GM19023 (cell line): ENCODE results near the gene EPHB1.
A peak's percentile ranks its signal among the peaks of the same experiment; 100 is the strongest.
"Not testable (repeated sequence)": the region's sequence is repeated elsewhere in the genome, so short reads cannot be mapped to it uniquely, and the experiment has no call there.

Source experiments
- ATAC-seq: cut with Tn5 transposase; IDR thresholded peaks from one replicate; pipeline ENCODE4 v1.9.1; 2021; ENCODE audit warnings: mild to moderate bottlenecking, moderate library complexity; ENCODE audit not compliant: unreplicated experiment

EPHB1 gene

DNA sequence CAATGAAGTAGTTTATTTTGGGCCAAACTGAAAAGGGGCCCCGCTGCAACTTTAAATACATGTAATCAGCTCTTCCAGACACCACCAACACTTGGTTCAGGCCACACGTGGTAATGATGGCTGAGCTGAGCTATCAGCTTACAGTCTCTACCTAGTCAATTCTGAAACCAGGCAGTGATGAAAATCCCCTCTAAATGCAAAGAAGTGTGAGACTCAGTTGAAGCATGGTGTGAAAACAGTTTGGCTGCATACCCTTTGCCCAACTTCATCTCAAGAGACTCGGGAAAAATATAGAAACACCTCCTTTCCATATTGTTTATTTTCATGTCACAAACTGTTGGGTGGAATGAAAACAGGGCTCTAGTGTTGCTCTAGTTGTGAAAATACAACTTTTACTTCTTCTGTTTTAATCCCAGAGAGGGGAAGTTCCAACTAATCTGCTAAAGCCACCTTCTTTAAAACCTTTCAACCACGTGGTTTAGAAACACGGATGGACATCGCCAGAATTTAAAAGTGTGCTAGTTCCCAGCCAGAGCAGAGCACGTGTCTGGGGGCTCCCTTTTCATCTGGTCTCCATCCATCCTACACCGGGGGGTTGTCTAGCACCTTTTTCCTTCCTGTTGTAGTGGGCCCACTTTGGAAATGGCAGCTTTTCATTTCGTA lies 229.1 kb downstream of the EPHB1 start:
- ATAC-seq = peak; percentile 67

DNA sequence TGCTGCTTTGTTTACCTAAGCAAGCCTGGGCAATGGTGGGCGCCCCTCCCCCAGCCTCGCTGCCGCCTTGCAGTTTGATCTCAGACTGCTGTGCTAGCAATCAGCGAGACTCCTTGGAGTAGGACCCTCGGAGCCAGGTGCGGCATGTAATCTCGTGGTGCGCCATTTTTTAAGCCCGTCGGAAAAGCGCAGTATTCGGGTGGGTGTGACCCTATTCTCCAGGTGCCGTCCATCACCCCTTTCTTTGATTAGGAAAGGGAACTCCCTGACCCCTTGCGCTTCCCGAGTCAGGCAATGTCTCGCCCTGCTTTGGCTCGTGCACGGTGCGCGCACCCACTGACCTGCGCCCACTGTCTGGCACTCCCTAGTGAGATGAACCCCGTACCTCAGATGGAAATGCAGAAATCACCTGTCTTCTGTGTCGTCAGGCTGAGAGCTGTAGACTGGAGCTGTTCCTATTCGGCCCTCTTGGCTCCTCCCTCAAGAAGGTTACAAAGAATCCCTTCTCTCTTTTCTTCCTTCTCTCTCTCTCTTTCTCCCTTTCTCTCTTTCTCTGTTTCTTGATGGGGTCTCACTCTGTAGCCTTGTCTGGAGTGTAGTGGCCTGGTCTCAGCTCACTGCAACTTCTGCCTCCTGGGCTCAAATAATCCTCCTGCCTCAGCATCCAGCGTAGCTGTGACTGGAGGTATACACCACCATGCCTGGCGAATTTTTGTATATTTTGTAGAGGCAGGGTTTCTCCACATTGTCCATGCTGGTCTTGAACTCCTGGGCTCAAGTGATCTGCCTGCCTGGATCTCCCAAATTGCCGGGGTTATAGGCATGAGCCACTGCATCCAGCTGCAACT lies 235.9 kb downstream of the EPHB1 start:
- ATAC-seq = not testable (repeated sequence)

DNA sequence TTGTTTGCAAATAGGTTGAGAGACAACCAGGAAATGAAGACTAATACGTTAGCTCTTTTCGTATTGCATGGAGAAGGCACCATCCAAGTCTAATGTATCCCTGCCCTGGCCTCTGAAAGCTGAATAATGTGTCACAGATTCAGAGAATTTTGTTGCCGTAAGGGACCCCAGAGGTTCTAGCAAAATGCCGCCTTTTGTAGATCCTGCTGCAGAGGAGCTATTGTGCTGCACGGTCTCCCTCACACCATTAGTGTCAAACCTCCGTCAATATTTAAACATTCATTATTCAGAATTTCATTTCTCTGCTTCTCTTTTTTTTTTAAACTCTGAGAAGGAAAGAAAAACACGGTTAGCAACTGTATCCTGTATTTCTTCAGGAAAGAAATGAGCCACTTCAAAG lies 238.7 kb downstream of the EPHB1 start:
- ATAC-seq = no peak

GRCh38 chr3:135034291-135034768 lies 239.3 kb downstream of the EPHB1 start:
- no peak for ATAC-seq

DNA sequence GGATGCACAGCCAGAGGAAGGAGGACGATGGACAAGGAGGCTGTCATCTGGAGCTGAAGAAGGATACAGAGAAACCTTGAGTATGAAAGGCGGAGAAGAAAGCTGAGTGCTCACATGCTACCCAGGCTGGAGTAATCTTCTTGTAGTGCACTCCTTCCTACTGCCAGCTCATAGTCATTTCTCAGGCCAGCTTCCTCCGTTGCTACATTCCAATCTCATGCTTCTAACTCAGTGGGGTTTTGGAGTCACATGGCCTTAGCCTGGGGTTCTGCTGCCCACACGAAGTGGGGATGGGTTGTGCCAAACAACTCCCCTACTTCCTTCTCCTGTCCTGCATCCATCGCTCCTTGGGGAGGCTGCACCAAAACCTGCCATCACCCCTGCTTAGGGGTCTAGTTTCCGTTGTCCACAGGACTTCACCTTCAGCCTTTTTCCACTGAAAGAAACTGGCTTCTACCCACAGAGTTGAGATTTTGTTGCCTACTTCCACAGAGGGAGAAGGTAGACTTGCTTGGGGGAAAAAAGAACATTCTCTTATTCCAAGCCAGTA lies 239.9 kb downstream of the EPHB1 start:
- ATAC-seq = no peak

DNA sequence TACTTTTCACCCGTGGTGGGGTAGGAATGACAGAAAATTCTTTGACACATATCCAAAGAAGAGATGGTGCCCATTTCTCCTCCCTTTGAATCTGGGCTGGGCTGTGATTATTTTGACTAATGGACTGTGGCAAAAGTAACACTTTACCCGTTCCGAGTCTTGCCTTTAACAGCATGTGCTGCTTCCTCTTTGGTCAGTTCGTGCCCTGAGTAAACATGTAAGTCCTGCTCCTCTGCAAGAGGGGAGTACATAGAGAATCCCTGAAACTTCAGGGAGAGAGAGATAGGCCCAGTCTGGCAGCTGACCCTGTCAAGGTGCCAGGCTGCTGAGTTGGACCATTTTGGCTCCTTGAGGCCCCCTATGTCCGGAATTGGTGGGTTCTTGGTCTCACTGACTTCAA lies 243.1 kb downstream of the EPHB1 start:
- ATAC-seq = no peak

- ATAC-seq = not testable (repeated sequence)
Measured at GRCh38 chr3:135039536-135039935, 244.5 kb downstream of the EPHB1 start.

DNA sequence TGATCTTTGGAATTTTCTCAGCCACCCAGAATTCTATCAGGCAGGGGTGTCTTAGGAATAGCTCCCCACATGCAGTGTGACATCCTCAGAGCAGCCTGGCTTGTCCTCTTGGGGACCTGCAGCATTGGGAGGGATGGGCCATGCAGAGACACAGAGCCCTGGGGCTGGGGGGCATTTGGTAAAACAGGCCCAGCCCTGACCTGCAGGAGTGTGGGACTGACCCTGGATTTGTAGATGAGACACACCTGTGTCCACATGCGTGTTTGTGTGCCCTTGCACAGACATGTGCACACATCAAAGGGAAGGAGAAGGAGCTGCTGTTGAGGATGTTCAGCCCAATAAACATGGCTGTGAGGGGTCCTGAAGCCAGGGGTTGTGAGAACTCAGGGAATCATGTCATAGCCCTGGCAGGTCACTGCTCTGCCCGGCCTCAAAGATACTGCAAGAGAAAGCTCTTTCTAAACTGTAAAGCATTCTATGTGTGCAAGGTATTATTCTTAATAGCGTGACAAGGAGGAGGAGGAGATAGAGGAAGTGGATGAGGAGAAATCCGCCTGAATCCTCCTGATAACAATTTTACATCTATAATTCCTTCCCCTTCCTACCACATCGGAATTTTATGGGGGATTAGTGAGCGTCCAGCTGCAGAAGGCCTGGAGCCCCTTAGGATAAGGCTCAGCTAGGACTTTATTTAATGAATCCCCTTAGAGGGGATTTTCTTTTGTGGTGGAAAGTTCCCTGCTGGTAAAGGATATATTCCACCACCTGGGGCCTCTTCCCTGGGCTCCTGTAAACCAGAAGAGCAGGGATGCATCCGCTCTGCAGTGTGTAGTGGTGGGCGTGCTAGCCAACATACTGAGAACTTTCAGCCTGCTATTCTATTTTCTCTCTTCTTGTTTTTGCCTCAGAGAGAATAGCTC lies 245.5 kb downstream of the EPHB1 start:
- ATAC-seq = no peak

DNA sequence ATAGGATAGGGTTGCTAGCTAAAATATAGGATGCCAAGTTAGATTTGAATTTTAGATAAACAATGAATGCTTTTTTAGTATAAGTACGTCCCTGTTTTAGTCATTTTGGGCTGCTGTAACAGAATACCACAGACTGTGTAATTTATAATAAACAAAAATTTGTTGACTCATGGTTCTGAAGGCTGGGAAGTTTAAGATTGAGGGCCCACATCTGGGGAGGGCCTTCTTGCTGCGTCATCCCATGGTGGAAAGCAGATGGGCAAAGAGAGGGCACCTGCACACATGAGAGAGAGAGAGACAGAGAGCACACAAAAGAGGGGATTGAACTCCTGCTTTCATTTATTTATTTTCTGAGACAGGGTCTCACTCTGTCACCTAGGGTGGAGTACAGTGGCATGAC lies 246.5 kb downstream of the EPHB1 start:
- no peak for ATAC-seq

DNA sequence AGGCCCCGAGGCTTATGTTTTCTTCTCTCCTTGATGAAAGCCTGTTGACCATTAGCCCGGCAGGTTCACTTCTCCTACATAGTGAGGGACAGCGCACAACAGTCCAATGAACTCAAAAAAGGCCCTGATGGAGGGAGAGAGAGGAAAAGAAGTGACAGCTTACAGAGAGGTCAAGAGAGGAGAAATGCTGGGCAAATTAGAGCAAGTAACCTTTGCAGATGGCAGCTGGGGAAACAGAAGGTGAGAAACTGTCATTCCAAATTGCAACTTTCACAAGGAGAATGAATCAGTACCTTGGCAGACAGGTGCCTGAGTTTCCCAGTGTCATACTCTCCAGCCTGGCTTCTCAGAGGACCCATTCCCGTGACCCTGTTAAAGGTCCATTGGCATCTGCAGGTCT lies 252.0 kb downstream of the EPHB1 start:
- no peak for ATAC-seq

- no peak for ATAC-seq
Measured at GRCh38 chr3:135050536-135050935, 255.5 kb downstream of the EPHB1 start.

DNA sequence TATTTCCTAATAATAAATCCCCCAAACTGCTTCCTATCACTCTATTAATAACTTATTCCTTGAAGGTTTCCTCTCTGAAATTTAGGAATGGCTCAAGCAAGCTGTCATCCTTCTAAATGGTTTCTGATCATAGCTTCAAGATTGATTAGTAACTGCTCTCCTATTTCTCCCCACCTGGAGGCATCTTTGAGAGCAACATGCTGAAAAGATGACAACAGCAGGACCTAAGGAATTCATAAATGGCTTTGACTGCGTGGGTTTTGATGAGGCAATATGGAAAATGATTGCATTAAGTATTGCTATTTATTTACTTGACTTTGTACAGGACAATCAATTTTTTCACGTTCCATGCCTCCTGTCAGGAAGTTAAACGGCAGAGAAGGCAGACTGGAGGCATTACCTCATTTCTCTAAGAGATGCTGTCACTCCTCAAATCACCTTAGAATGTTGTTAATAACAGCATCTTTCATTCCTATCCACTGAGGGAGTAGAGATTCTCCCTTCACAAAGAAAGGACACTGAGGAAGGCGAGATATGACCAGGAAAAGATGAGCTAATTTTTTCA lies 256.4 kb downstream of the EPHB1 start:
- ATAC-seq = no peak

- no peak for ATAC-seq
Measured at GRCh38 chr3:135055449-135055848, 260.4 kb downstream of the EPHB1 start.

DNA sequence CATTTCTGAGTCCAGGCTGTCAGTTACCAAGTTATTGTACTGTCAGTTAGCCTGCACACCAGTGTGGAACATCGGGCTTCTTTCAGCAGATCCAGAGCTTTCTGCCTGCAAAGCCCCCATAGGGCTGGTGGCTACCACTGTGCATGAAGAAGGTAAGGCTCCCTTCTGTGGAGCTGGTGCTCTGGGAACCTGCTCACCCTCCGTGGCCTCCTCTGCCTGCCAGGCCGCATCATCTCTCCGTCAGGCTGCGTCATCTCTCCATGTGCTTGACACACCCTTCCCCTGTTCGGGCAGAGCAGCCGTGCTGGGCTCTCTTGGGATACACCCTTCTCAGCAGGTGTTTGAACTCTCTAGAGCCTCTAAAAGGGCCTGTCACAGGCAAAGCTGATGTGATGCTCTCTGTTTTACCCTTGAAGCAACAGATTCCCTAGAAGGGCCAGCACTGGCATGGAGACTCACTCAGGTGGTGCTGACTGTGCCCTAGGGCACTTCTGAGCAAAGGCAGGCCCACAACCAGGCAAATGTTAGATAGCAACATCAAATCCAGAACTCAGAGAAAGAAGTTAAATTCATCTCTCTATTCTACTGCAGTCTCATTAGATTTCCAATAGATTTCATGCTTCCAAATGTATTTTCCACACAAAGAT lies 261.1 kb downstream of the EPHB1 start:
- ATAC-seq = no peak

DNA sequence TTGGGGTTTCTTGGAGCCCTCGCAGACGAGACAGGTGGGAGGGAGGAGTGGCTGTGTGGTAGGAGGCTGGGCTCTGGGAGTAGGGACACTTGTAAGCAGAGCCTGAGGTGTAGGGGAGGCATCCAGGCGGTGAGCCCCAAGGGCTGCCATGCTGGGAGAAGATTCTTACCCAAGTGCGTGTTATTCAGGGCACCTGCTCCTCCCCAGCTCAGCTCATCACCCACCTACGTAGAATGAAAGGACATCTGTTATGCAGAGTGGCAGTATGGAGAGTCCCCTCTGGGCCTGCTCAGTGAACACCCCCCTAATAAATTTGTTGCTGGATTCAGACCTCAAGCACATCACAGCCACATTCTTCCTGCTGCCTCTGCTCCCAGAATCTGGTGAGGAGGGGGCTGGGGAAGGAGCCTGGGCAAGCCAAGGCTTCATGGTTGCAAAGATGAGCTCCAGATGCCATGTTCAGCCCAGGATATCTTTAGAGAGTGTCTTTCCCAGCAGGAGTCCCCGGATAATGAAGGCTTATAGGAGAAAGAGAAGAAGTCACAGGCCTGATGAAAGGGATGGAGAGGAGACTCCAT lies 261.8 kb downstream of the EPHB1 start:
- no peak for ATAC-seq

DNA sequence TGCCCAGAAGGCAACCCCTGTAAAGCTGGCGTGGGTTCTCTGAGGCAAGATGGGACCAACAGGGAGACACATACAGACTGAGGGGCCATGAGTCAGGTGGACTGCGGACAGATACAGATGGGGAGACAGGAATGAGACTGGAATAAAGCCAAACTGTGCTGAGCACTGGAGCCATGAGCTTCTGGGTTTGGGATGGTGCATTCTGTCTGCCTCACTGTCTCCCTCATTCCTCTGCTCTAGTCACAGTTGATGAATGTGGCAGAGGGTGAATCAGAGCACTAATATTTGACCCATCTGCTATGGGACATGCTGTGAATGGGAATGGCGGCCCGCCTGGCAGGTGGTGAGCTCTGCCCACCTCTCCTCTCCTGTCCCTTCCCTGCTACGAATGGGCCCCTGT lies 262.9 kb downstream of the EPHB1 start:
- no peak for ATAC-seq

DNA sequence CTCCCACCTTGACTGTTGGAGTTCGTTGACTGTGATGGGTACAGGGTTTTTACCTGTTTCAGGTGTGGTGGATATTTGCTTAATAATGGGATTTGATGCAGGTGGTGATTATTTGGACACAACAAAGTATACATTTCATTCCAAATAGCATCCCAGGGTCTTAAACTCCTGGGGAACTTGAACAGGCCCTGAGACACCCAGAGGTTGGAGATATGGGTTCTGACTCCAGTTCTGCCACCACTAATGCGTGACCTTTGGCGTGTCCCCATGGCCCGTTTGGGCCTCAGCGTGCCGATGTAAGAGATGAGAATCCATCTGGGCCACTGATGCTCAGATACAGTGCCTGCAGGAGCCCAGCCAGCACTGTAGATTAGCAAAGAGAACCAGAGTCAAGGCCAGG lies 264.5 kb downstream of the EPHB1 start:
- no peak for ATAC-seq

DNA sequence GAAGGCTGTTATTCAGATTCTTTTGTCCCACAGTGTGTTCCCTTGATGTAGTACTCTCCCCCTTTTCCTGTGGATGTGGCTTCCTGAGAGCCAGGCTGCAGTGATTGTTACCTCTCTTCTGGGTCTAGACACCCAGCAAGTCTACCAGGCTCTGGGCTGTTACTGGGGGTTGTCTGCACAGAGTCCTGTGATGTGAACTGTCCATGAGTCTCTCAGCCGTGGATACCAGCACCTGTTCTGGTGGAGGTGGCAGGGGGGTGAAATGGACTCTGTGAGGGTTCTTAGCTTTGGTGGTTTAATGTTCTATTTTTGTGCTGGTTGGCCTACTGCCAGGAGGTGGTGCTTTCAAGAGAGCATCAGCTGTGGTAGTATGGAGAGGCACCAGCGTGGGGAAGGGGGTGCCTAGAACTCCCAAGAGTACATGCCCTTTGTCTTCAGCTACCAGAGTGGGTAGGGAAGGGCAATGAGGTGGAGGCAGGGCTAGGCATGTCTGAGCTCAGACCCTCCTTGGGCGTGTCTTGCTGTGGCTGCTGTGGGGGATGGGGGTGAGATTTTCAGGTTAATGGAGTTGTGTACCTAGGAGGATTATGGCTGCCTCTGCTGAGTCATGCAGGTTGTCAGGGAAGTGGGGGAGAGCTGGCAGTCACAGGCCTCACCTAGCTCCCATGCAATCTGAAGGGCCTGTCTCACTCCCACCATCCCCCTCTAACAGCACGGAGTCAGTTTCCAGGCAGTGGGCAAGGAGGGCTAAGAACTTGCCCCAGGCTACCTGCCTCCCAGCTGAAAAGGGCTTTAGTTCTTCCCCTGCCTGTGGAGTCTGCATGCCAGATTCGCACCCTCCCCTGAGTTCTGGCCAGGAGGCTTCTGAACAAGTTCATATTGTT lies 272.0 kb downstream of the EPHB1 start:
- not testable (repeated sequence) for ATAC-seq

GRCh38 chr3:135068011-135068410 lies 273.0 kb downstream of the EPHB1 start:
- no peak for ATAC-seq
